GM19397 (cell line): ENCODE measurements around the gene ANXA8L1.
"Not testable (repeated sequence)": the region's sequence is repeated elsewhere in the genome, so short reads cannot be mapped to it uniquely, and the experiment has no call there.

ENCODE experiments used
- ATAC-seq: cut with Tn5 transposase; IDR thresholded peaks from one replicate; pipeline ENCODE4 v1.9.1; 2021; ENCODE audit warnings: mild to moderate bottlenecking, moderate library complexity; ENCODE audit not compliant: unreplicated experiment

The ANXA8L1 gene, protein sequence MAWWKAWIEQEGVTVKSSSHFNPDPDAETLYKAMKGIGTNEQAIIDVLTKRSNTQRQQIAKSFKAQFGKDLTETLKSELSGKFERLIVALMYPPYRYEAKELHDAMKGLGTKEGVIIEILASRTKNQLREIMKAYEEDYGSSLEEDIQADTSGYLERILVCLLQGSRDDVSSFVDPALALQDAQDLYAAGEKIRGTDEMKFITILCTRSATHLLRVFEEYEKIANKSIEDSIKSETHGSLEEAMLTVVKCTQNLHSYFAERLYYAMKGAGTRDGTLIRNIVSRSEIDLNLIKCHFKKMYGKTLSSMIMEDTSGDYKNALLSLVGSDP

DNA sequence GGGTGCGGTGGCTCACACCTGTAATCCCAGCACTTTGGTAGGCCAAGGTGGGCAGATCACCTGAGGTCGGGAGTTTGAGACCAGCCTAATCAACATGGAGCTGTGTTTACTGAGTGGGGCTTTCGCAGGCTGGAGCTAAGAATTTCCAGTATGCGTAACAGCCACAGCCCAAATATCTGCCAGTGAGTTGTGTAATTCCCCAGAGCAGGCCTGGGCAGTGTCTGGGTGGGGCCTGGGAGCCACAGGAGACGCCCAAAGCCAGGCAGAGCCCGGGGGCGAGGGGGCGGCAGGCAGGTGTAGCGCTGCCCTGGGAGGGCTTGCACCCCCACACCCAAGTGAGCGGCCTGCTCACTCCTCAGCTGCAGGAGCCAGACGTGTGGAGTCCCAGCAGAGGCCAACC lies at the start of gene ANXA8L1:
Gene ANXA8L1, plus strand, starts transcription at position 371 of the 400 bp plus-strand sequence. CDS start 76 bp downstream, outside the sequence.
- ATAC-seq, result not testable (repeated sequence)

DNA sequence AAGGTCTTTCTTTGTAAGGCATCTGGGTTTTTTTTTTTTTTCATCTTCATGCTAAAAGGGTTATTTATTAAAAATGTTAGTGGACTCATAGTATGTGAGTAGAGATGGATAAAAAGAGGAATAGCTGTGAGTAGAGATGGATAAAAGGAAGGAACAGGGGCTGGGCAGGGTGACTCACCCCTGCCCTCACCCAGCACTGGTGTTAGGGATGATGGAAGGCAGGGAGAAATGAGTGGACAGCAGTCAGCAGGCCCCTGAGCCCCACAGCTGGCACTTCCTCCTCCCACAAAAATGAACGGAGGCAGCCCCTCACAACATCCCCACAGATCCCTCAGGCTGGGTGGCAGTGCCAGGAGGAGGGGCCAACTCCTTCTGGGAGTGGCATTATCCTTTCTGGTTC lies 49.5 kb upstream of the ANXA8L1 start:
- ATAC-seq, result no peak

DNA sequence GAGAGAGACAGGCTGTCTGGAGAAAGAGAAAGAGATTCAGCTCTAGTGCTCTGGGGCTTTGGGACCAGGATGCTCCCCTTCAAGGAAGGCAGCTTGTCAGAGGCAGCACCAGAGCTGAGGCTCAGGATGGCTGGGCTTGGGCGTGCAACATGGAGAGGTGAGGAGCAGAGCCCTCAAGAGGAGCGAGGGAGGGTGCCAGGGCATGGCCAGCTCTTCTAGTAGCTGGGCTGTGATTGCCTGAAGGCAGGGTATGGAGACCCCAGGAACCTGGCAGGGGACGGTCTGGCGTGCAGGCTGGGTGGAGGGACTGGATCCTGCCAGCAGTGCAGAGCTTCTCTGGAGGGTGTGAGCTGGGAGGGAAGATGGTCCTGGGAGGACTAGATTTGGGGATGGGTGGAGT lies 48.6 kb upstream of the ANXA8L1 start:
- no peak for ATAC-seq

DNA sequence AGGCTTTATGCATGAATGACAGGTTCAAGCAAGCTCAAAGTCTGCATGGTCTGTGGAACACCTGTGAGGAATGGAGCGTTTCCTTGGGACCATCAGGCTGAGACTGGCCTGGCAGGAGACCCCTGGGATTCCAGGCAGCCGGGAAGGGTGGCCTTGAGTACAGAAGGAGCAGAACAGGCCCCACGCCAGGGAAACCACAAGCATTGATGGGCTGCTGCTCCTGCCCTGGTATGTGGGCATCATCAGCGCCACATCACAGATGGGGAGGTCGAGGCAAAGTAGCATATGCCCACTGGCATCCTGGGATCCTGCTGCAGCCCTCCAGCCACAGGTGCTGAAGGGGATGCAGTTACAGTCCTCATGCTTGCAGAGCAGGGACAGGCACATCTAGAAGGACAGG lies 47.9 kb upstream of the ANXA8L1 start:
- no peak for ATAC-seq

DNA sequence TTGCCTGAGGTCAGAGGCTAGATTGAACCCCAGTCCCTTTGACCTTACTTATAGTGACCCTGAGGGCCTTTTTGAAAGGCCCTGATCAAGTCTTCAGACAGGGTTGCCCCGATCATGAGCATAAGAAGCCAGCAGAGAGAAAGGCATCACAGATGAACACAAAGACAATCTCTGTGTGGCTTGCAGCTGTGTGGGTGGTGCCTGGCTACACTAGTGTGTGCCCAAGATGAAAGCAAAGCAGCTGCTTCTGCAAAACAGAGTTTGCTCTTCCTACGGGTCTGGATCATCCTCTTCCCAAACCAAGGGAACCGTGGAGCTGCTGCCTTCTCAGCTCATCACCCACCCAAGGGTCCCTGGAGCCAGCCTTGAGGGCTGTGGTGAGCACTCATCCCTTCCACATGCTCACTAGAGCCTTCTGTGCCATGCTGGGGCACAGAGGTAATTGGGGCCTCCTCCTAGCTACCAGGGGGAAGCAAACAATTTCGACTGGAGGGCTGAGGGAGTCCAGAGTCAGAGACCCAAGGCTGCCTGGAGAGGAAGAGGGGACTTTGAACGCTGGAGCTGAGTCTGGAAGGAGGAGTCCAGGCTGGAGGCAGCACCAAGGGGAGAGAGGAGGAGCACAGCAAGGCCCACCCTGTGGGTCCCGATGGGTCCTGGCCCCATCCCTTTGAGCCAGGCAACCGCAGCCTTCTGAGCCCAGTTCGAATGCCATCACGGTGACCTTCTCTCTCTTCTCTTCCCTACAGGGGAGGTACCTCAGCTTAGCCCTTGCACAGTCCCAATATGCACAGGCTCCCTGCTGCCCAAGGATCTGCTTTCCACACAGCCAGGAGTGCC lies 46.5 kb upstream of the ANXA8L1 start:
- no peak for ATAC-seq

DNA sequence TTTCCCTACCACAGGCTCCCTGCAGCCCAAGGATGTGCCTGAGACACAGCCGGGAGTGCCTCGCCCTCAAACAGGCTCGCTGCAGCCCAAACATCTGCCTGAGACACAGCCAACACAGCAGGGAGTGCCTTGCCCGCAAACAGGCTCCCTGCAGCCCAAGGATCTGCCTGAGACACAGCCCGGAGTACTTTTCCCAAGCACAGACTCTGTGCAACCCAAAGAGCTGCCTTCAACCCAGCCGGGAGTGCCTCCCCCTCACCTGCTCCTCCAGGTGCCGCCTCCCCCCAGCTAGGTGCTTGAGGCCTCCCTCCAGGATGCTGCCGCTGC lies 45.9 kb upstream of the ANXA8L1 start:
- ATAC-seq, result no peak

DNA sequence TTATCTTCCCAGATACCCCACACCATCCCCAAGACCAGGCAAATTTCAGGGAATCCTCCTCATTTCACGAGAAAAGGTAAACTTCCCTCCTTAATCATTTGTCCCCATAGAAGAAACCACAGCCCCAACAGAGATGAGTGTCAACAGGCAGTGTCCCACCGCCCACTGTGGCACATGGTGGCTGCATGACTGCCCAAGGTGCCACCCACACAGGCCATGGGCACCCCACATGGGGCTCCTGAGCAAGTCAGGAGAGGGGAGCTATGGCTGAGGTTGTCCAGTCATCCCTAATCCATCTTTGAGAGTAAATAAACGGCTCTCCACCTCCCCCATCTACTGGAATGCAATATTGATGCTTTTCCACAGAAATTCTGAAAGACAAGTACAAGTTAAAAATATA lies 44.7 kb upstream of the ANXA8L1 start:
- no peak for ATAC-seq

DNA sequence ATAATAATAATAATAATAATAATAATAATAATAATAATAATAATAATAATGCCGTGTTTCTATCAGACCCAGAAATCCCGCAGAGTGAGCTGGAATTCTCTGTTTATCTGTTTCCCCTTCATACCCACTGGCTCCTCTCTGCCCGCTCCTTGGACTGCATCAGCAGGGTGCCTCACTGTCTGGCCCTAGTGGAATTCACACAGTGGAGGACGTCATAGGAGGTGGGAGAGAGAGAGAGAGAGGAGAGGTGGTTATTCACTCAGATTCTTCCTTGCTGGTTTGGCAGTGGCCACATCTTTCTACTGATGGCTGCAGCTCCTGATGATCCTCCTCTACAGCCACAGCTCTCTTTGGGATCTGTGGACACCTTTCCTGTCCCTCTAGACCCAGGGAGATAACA lies 10.1 kb upstream of the ANXA8L1 start:
- not testable (repeated sequence) for ATAC-seq

DNA sequence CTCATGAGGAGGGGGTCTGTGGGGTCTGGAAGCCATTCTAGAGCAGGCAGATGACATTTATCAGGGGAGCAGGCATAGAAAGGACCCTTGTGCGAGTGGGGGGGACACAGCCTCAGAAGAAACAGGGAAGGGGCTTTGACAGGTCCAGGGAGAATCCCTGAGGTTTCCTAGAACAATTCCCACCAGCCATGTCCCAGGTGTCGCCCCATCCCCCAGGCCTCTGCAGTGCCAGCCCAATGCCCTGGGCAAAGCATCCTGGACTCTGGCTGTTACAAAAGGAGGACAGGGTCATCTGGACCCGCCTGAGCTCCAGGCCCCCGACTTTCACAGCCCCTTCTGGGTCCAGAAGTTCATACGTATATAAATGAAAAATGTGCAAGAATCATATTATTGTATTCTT lies 8.4 kb upstream of the ANXA8L1 start:
- ATAC-seq, result not testable (repeated sequence)

DNA sequence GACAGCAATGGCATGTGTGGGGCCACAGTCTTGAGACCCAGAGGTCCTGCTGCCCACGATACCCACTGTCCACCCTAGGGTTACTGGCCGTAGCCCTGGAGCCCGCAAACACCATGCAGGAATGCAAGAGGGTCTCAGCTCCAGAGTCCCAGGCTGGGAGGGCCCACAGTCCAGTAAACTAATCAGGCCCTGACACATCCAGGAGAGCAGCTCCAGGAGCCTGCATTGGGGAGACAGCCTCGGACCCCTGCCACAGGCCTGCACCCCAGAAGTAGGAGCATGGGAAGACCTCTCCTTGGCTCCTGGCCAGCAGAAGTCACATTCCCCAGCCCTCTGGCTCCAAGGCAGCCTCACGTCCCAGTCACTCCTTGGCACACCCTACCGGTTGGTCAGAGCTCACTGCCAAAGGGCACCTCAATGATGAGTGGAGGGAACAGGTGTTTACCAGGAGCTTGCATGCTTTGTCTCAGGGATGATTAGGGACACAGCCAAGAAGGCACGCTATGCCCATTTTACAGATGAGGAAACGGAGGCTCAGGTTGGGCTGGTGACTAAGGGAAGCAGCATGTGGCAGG lies 7.8 kb upstream of the ANXA8L1 start:
- ATAC-seq, result not testable (repeated sequence)

DNA sequence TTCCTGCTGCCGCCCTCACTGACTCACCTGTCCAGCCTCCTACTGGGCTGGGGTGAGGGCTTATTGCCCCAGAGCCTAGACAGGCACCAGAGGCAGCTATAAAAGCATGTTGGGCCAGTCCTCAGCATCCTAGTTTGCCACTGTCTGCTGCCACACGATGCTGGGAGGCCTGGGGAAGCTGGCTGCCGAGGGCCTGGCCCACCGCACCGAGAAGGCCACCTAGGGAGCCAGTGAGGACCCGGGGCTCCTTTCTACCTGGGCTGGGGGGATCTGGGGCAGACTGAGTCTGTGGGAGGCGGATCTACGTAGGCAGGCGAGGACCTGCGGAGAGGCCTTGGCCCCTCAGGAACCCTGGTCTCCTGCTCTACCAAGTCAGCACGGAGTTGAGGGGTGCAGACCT lies 6.6 kb upstream of the ANXA8L1 start:
- ATAC-seq, result not testable (repeated sequence)

DNA sequence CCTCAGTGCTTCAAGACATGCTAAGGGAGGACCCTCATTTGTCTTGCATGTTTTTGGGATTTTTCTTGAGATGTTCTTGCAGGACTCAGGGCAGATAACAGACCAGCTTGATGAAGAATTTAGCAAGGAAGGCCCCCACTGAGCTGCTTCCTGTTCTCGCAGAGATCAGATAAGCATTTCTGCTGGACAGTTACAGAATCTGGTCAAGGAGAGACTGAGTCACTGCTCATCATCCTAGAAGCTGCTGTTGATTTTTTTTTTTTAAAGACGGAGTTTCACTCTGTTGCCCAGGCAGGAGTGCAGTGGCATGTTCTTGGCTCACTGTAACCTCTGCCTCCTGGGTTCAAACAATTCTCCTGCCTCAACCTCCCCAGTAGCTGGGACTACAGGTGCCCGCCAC lies 1.2 kb upstream of the ANXA8L1 start:
- not testable (repeated sequence) for ATAC-seq

DNA sequence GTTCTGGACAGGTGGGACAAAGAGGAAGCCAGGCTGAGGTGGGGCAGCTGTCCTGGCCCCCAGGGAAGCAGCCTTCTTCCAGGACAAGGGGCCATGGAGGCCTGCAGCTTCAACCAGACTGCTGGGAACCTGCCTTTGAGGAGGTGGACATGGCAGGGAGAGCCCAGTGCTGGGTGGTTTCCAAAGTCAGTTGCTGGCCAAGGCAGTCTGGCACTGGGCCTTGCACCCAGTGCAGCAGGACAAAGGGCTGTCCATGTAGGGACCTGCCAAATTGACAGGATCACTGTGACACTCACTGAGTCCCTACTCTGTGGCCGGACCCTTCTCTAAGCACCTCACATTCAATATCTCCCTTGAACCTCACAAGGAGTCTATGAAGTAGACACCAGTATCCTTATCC lies 1.4 kb downstream of the ANXA8L1 start:
- not testable (repeated sequence) for ATAC-seq

DNA sequence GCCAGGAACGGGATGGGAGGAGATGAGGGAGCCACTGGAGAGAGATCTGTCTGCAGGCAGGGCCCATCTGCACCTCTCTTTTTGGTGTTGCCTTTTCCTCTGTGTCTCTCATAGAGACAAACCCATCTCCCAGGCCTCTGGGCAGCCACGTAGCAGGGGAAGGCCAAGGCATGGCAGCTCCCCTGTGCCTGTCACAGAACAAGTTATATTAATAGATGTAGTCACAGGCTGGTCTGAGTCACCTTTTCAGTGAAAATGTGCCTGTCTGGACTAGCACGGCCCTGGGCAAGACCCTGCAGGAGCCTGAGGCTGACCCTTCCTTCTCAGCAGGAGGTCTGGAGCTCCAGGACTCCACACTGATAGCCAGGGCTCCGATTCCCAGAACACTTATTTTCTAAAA lies 2.1 kb downstream of the ANXA8L1 start:
- ATAC-seq, result not testable (repeated sequence)

DNA sequence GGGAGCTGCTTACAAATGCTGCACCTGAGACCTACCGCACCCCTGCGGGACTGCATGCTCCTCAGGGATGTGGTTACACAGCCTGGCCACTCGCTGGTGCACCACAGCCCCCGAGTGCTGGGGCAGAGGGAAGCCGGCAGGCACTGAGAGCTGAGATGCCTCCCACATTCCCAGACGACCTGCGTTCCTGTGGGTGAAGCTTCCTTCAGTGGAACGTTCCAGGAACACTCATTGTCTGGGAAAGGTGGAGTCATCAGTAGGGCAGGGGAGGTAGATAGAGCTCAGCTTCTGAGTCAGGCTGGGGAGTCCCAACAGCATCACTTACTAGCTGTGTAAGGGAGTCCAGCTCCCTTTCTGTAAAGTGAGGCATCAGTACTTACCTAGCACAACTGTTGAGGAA lies 2.5 kb downstream of the ANXA8L1 start:
- not testable (repeated sequence) for ATAC-seq

DNA sequence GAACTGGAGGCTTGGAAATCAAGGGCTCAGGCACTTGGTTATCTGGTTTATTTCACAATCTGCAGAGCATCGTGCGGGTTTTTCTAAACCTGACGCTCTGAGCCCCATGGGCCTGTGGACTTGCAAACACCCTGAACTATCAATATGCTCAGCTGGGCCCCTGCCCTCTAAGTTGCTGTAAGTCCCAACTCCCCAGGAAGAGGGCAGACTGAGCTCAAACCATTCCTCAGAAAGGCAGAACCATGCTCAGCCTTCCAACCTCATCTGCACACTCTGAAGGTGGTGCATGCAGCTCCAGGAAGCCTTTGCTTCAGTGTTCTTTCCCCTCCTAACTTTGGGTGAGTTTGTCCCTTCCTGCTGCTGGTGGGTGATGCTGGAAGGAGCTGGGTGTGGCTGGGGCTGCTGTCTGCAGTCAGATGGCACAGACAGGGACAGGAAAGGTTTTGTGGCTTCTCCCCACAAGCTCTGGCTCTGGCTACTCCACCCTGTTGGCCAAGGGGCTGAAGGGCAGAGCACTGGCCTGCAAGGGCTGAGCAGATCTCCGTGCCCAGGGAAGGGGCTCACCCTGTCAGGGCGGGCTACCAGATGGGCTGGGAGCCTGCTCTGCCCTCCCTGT lies 3.8 kb downstream of the ANXA8L1 start:
- not testable (repeated sequence) for ATAC-seq

DNA sequence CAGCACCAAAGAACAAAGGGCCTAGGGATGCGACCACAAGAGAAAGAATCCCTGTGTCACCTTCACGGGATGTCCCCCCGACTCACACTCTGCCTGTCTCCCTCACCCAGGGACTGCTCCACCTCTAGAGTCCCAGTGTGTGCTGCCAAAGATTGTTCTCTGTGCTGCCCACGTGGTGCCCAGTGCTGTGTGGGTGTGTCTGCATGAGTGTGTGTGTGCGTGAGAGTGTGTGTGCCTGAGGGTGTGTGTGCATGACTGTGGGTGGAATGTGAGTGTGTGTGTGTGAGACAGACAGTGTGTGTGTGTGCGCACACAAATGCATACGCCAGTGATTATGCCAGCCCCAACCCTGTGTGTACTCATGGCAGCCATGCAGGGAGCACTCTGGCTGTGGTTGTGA lies 10.3 kb downstream of the ANXA8L1 start:
- not testable (repeated sequence) for ATAC-seq

DNA sequence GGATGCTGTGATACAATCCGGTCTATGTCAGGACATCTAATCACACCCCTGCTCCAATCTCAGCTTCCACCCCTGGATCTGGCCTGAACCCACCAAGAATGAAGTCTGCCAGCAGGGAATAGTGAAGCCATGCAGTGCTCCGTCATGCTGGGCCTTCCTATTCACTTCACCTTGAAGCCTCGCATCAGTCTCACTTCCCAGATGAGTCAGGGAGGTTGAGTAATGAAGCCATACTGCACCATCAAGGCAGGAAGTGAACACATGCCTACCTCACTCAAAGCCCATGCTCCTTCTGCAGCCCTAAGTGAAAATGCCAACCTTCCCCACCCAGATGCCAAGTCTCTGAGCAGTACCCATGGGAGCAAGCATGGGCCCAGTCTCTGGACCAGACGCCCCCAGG lies 11.1 kb downstream of the ANXA8L1 start:
- ATAC-seq, result not testable (repeated sequence)

DNA sequence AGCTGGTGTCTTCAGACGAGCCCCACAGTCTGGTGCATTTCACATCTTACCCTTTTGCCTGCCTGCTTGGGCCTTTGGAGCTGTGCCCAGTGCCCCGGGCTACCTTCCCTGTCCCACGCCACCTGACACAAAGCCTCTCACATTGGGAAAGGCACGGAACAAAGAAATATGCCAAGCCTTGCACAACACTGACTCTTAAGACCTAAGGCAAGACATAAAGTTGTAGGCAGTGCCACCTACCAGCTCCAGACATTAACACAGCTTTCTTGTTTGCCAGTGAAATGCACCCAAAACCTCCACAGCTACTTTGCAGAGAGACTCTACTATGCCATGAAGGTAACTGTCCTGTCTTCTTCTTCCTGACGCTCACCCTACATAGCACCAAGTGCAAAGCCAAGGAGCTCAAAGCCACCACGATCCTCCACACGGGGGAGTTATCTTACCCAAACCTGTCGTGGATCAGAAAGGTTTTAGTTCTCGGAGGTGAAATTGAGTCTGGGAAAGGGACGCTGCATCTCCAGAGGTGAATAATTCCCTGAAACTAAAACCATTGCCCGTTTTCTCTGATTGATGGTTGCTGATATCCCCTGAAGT lies 11.8 kb downstream of the ANXA8L1 start:
- ATAC-seq, result not testable (repeated sequence)

DNA sequence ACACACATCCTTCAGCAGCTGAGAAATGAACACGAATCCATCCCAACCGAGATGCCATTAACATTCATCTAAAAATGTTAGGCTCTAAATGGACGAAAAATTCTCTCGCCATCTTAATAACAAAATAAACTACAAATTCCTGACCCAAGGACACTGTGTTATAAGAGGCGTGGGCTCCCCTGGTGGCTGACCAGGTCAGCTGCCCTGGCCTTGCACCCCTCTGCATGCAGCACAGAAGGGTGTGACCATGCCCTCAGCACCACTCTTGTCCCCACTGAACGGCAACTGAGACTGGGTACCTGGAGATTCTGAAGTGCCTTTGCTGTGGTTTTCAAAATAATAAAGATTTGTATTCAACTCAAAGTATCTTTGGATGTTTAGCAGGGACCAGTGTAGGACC lies 15.8 kb downstream of the ANXA8L1 start:
- ATAC-seq, result not testable (repeated sequence)
